IMR-90 (cell line): ENCODE results near the gene IL4. TPM values are rescaled to one million over a fixed set of nuclear protein-coding genes. Genes with fewer than 3 reads are reported as not detected.

Source experiments
- ATAC-seq: fragments of 200-7000 bp; cut with Tn5 transposase; 2 replicates; pipeline ENCODE4 v1.9.1; 2020; ENCODE audit warnings: low read depth, mild to moderate bottlenecking, moderate library complexity
- BruUV-seq: library from RNA; stranded (reverse); fragments of 400-500 nt; replicated peaks from 2 replicates; lab custom pipeline; 2021; lab: Mats Ljungman, UMichigan
- CTCF ChIA-PET: fragments of 300-600 bp; formaldehyde crosslinking; extraction: SDS; loops from one replicate; lab custom pipeline; 2021; ENCODE audit warnings: antibody characterized with exemption; lab: Yijun Ruan, JAX
- POLR2A ChIA-PET: fragments of 300-600 bp; sonication (Branson Sonifier 250); formaldehyde crosslinking; loops from one replicate; lab custom pipeline; 2022; ENCODE audit warnings: antibody characterized with exemption; ENCODE audit not compliant: unreplicated experiment; lab: Charles Lee
- DNase-seq: peaks from one replicate; pipeline ENCODE4 v3.0.0; 2013
- H2AFZ ChIP-seq: replicated peaks from 2 replicates; pipeline ENCODE3; 2013; ENCODE audit warnings: low read length, mild to moderate bottlenecking; ENCODE audit not compliant: poor library complexity
- H2AK5ac ChIP-seq: 2 replicates; pipeline ENCODE4 v1.6.1; 2013; ENCODE audit warnings: low read depth, low read length, inconsistent platforms
- H2AK9ac ChIP-seq: replicated peaks from 2 replicates; pipeline ENCODE3; 2013; ENCODE audit warnings: mild to moderate bottlenecking, low read depth, low read length, moderate library complexity; ENCODE audit not compliant: poor library complexity
- H2BK120ac ChIP-seq: 2 replicates; pipeline ENCODE4 v1.6.1; 2013; ENCODE audit warnings: low read depth, low read length, inconsistent platforms
- H2BK15ac ChIP-seq: 3 replicates; pipeline ENCODE4 v1.6.1; 2013; ENCODE audit warnings: low read depth, low read length, inconsistent platforms
- H2BK20ac ChIP-seq: 2 replicates; pipeline ENCODE4 v1.6.1; 2013; ENCODE audit warnings: low read depth, mild to moderate bottlenecking, inconsistent platforms, low read length, moderate library complexity
- H2BK5ac ChIP-seq: 2 replicates; pipeline ENCODE4 v1.6.1; 2013; ENCODE audit warnings: mild to moderate bottlenecking, low read depth, low read length, inconsistent platforms; ENCODE audit not compliant: poor library complexity, severe bottlenecking
- H3K14ac ChIP-seq: replicated peaks from 2 replicates; pipeline ENCODE4 v1.6.1; 2013; ENCODE audit warnings: low read depth, low read length, inconsistent platforms
- H3K18ac ChIP-seq: 2 replicates; pipeline ENCODE4 v1.6.1; 2013; ENCODE audit warnings: low read depth, low read length, control low read depth
- H3K23ac ChIP-seq: 2 replicates; pipeline ENCODE4 v1.6.1; 2013; ENCODE audit warnings: low read depth, low read length, inconsistent platforms
- H3K27ac ChIP-seq: 2 replicates; pipeline ENCODE4 v1.5.1; 2013; ENCODE audit warnings: mild to moderate bottlenecking, control low read depth, low read length; ENCODE audit not compliant: insufficient read depth
- H3K27me3 ChIP-seq: 2 replicates; pipeline ENCODE4 v1.6.1; 2013; ENCODE audit warnings: low read length; ENCODE audit not compliant: control insufficient read depth, insufficient read depth
- H3K36me3 ChIP-seq: 2 replicates; pipeline ENCODE4 v1.6.1; 2013; ENCODE audit warnings: low read length, mixed read lengths; ENCODE audit not compliant: control insufficient read depth, insufficient read depth
- H3K4ac ChIP-seq: 2 replicates; pipeline ENCODE4 v1.6.1; 2013; ENCODE audit warnings: low read depth, low read length, inconsistent platforms
- H3K4me1 ChIP-seq: 2 replicates; pipeline ENCODE4 v1.6.1; 2013; ENCODE audit warnings: low read length, mixed read lengths; ENCODE audit not compliant: control insufficient read depth, insufficient read depth
- H3K4me2 ChIP-seq: 2 replicates; pipeline ENCODE4 v1.6.1; 2013; ENCODE audit warnings: low read depth, mild to moderate bottlenecking, control low read depth, low read length, moderate library complexity
- H3K4me3 ChIP-seq: 2 replicates; pipeline ENCODE4 v1.5.1; 2013; ENCODE audit warnings: low read depth, mild to moderate bottlenecking, control low read depth, low read length, moderate library complexity; ENCODE audit not compliant: insufficient read depth
- H3K56ac ChIP-seq: 2 replicates; pipeline ENCODE4 v1.6.1; 2013; ENCODE audit warnings: low read length, inconsistent platforms; ENCODE audit not compliant: insufficient read depth; ENCODE audit errors: extremely low read depth
- H3K79me1 ChIP-seq, 2 experiments: 2 replicates each; pipeline ENCODE4 v1.6.1; 2013; ENCODE audit warnings: low read length in 2 of 2, inconsistent platforms in 1 of 2, low read depth in 1 of 2
- H3K9ac ChIP-seq: 2 replicates; pipeline ENCODE4 v1.6.1; 2013; ENCODE audit warnings: low read depth, low read length, control low read depth
- H3K9me1 ChIP-seq: 2 replicates; pipeline ENCODE4 v1.6.1; 2013; ENCODE audit warnings: low read length, inconsistent platforms; ENCODE audit not compliant: insufficient read depth
- H3K9me3 ChIP-seq: 2 replicates; pipeline ENCODE4 v1.6.1; 2013; ENCODE audit warnings: low read length; ENCODE audit not compliant: control insufficient read depth, insufficient read depth
- H4K20me1 ChIP-seq: 2 replicates; pipeline ENCODE4 v1.6.1; 2013; ENCODE audit warnings: low read length, inconsistent platforms; ENCODE audit not compliant: insufficient read depth
- H4K5ac ChIP-seq: 2 replicates; pipeline ENCODE4 v1.6.1; 2013; ENCODE audit warnings: mild to moderate bottlenecking, low read depth, low read length, control low read depth
- H4K8ac ChIP-seq, 2 experiments: 2 replicates each; pipeline ENCODE4 v1.6.1; 2013; ENCODE audit warnings: low read depth in 2 of 2, low read length in 2 of 2, control low read depth in 1 of 2, inconsistent platforms in 1 of 2
- H4K91ac ChIP-seq: 2 replicates; pipeline ENCODE4 v1.6.1; 2013; ENCODE audit warnings: low read depth, low read length, inconsistent platforms; ENCODE audit not compliant: insufficient read depth
- CEBPB ChIP-seq: IDR thresholded peaks from 2 replicates; pipeline ENCODE4 v1.6.1; 2012; ENCODE audit warnings: low read depth, low read length, improper control_type of control experiment
- CHD1 ChIP-seq: IDR thresholded peaks from 2 replicates; pipeline ENCODE4 v1.6.1; 2012; ENCODE audit warnings: low read depth, low read length, improper control_type of control experiment
- FOS ChIP-seq: fragments of 150-350 bp; IDR thresholded peaks from 2 replicates; pipeline ENCODE4 v1.6.1; 2016; ENCODE audit warnings: low read depth, low read length
- MAFK ChIP-seq: IDR thresholded peaks from 2 replicates; pipeline ENCODE4 v1.6.1; 2012; ENCODE audit warnings: low read depth, low read length, improper control_type of control experiment
- MAZ ChIP-seq: IDR thresholded peaks from 2 replicates; pipeline ENCODE4 v1.6.1; 2012; ENCODE audit warnings: low read depth, mild to moderate bottlenecking, low read length, improper control_type of control experiment, moderate library complexity, borderline replicate concordance
- MXI1 ChIP-seq: IDR thresholded peaks from 2 replicates; pipeline ENCODE4 v1.6.1; 2012; ENCODE audit warnings: low read depth, mild to moderate bottlenecking, low read length, moderate library complexity, borderline replicate concordance
- NFE2L2 ChIP-seq: fragments of 150-350 bp; IDR thresholded peaks from 2 replicates; pipeline ENCODE4 v1.6.1; 2016; ENCODE audit warnings: low read depth, mild to moderate bottlenecking, low read length
- POLR2A ChIP-seq: IDR thresholded peaks from 2 replicates; pipeline ENCODE4 v1.6.1; 2012; ENCODE audit warnings: mild to moderate bottlenecking, low read depth, low read length
- RAD21 ChIP-seq: IDR thresholded peaks from 2 replicates; pipeline ENCODE4 v1.6.1; 2012; ENCODE audit warnings: low read length, improper control_type of control experiment
- RCOR1 ChIP-seq: IDR thresholded peaks from 2 replicates; pipeline ENCODE4 v1.6.1; 2012; ENCODE audit warnings: mild to moderate bottlenecking, low read length, improper control_type of control experiment; ENCODE audit not compliant: insufficient replicate concordance
- SMC3 ChIP-seq: fragments of 150-350 bp; IDR thresholded peaks from 2 replicates; pipeline ENCODE4 v1.6.1; 2016; ENCODE audit warnings: low read depth, mild to moderate bottlenecking, antibody characterized with exemption, low read length, moderate library complexity
- WGBS, 2 experiments: methylation state at CpG; one replicate each; pipeline versions ENCODE4 v1.1.5 to v1.1.7; 2013; ENCODE audit warnings: missing lambda C conversion rate in 2 of 2; ENCODE audit not compliant: insufficient read length in 1 of 2; ENCODE audit errors: extremely low coverage in 2 of 2; 5-methylcytosine and 5-hydroxymethylcytosine counted together
- dilution Hi-C: fragments of 300-500 bp; cut with HindIII; formaldehyde crosslinking; loops from one replicate; pipeline ENCODE4 v1.14.3; 2018; ENCODE audit warnings: low sequenced_read_pairs; ENCODE audit not compliant: unreplicated experiment
- in situ Hi-C: fragments of 300-500 bp; cut with MboI; formaldehyde crosslinking; loops from 3 replicates; pipeline ENCODE4 v1.14.3; 2019; ENCODE audit warnings: low sequenced_read_pairs, inconsistent platforms, mixed read lengths
- intact Hi-C: fragments of 100-400 bp; cut with micrococcal nuclease; formaldehyde crosslinking; loops from 2 replicates; pipeline ENCODE4 v1.10.0; 2022
- polyA plus RNA-seq, 3 experiments: library from polyadenylated mRNA; depleted of rRNA; stranded (reverse); fragments of >200 nt; gene quantifications; 2 replicates each; pipeline ENCODE4 v1.2.3, GENCODE V29; 2012; ENCODE audit warnings: low replicate concordance in 1 of 3
- total RNA-seq: library from RNA; depleted of rRNA; stranded (reverse); fragments of >200 nt; gene quantifications from 2 replicates; pipeline ENCODE4 v1.2.3, GENCODE V29; 2012
- TF ChIP-seq, protein P1 (sequence below): conservative IDR thresholded peaks from 2 replicates; pipeline ENCODE4 v1.5.1; 2012; ENCODE audit warnings: mild to moderate bottlenecking, low read depth, low read length, improper control_type of control experiment

Gene IL4
- total and polyA plus RNA-seq, 2 of the 4 experiments (the other 2 are of a cell fraction) = not detected

DNA sequence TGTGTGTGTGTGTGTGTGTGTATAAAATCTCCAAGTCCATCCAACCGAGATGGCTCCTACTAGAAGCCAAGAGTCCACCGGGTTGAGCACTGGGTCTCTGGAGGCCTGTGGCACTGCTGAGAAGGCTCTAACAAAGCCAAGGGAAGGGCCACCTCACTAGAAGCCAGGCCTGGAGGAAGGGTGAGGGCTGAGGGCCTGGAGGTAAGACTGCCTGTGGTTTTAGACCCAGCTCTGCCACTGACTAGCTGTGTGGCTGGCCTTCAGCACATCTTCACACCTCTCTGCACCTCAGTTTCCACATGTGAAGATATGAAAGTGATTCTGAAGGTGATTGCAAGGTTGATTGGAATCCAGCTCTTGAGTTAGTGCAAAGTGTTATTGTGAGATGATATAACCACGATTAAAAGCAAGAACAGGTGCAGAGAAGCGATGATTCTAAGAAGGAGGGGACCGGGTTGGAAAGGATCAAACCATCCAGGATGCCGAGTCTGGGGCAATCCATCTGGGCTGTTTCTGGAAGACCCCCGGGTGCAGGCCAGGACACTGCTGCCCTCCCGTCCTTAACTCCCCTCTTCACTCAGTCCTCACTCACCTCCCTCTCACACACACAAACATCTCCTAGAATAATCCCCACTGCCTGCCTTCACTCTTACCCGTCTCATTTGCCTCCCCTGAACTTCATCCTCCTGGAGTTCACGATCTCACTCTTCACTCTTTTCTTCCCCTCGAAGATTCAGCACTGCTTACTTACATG lies 2.3 kb downstream of the IL4 start (continued):
- no peak for TF ChIP-seq MAFK

DNA sequence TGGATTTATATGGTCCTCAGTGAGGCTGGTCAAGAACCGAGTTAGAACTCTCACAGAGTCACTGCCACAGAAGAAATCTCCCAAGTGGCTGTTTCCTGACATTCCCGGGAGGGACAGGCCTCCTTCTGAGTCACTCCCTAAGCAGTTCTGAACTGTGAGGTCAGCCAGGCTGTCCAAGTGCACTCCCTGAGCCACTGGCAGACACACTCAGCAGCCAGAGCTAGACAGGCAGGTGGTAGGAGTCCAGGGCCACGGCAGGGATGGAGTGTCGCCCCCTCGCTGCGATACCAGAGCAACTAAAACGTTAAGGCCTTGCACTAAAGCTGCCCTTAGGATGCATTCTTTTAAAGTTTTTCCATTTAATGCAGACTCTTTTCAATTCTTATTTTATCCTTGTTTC lies 3.4 kb downstream of the IL4 start:
- POLR2A ChIA-PET = no interaction called here
- Histone ChIP-seq H4K5ac (no peak overlapping the region), H3K56ac (peak overlapping the region; percentile 19), H4K8ac (peak overlapping the region; percentile 45 to 73; a peak in 2 of 4 replicates), H2BK20ac (peak overlapping the region; percentile 88), H3K27me3 (no peaks in the 10 kb centered on the region), H3K23ac (peak overlapping the region; percentile 46; the same call in 1 of the 2 replicates), H3K79me1 (no peaks in the 10 kb centered on the region), H3K4me2 (peak overlapping the region; percentile 23; the same call in 1 of the 2 replicates), H4K20me1 (no peaks in the 10 kb centered on the region), H3K27ac (no peak overlapping the region), H3K14ac (peak overlapping the region; percentile 39), H3K18ac (peak overlapping the region; percentile 22; the same call in 1 of the 2 replicates), H3K9me1 (peaks cover 25% of the 10 kb centered on the region), H2BK15ac (peak overlapping the region; percentile 97; the same call in 1 of the 3 replicates), H2AFZ (peak overlapping the region; percentile 67), H3K36me3 (no peaks in the 10 kb centered on the region), H2AK9ac (no peak overlapping the region), H3K4me1 (peaks cover 18% of the 10 kb centered on the region), H2BK120ac (peak overlapping the region; percentile 91), H2AK5ac (no peak overlapping the region), H4K91ac (peak overlapping the region; percentile 83; the same call in 1 of the 2 replicates), H3K4me3 (no peak overlapping the region), H2BK5ac (peak overlapping the region; percentile 76), H3K4ac (peak overlapping the region; percentile 90), H3K9ac (no peak overlapping the region), H3K9me3 (no peaks in the 10 kb centered on the region)
- peak; percentile 70 for TF ChIP-seq FOS
- TF ChIP-seq, protein P1, sequence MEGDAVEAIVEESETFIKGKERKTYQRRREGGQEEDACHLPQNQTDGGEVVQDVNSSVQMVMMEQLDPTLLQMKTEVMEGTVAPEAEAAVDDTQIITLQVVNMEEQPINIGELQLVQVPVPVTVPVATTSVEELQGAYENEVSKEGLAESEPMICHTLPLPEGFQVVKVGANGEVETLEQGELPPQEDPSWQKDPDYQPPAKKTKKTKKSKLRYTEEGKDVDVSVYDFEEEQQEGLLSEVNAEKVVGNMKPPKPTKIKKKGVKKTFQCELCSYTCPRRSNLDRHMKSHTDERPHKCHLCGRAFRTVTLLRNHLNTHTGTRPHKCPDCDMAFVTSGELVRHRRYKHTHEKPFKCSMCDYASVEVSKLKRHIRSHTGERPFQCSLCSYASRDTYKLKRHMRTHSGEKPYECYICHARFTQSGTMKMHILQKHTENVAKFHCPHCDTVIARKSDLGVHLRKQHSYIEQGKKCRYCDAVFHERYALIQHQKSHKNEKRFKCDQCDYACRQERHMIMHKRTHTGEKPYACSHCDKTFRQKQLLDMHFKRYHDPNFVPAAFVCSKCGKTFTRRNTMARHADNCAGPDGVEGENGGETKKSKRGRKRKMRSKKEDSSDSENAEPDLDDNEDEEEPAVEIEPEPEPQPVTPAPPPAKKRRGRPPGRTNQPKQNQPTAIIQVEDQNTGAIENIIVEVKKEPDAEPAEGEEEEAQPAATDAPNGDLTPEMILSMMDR = peak; percentile 57
- no peak for TF ChIP-seq POLR2A
- TF ChIP-seq CEBPB = no peak
- TF ChIP-seq CHD1 = no peak
- TF ChIP-seq MXI1 = peak; percentile 63; the same call in 1 of the 2 replicates
- TF ChIP-seq NFE2L2 = no peak
- TF ChIP-seq SMC3 = peak; percentile 39; the same call in 1 of the 2 replicates
- TF ChIP-seq MAZ = no peak
- TF ChIP-seq RCOR1 = peak; percentile 73
- TF ChIP-seq RAD21 = peak; percentile 46; the same call in 1 of the 2 replicates
- intact Hi-C loops = no loop called here
- dilution Hi-C loops = no loop called here
- in situ Hi-C loops = no loop called here
- DNase-seq (peak; percentile 91), ATAC-seq (peak; percentile 89)
- BruUV-seq = no TSS peak
- WGBS, 2 experiments = 0% methylated on average over 2 of the region's 7 CpGs; no CpG with 5 or more reads in 1 of the 2 experiments
- CTCF ChIA-PET = interaction anchor here (1.0 kb wide), 1 partner anchor 9 kb away, joined by 3 read pairs; no protein-coding TSS in a partner anchor
